ENCODE data around the gene P2RY12. TPM values are rescaled to one million over a fixed set of nuclear protein-coding genes. Genes with fewer than 3 reads are reported as not detected.

The P2RY12 gene
- not detected in 2 replicates for total RNA-seq (2022)
- not detected for Bru-seq, nascent RNA
- BruChase-seq, experiment 1, labeled RNA remaining after a 6-hour chase, result not detected
- not detected for BruChase-seq, experiment 2, labeled RNA remaining after a 2-hour chase
- long read RNA-seq, result 0 reads

- Mint-ChIP-seq H3K4me3 (ENCODE audit: unreplicated experiment) (no peak within 1 kb of the TSS), H3K9me3 (ENCODE audit: unreplicated experiment) (no peaks in the 10 kb centered on the region), H3K27ac (ENCODE audit: low read depth, unreplicated experiment) (no peak within 1 kb of the TSS), H3K4me1 (ENCODE audit: insufficient read depth, unreplicated experiment) (no peaks in the 10 kb centered on the region), H3K36me3 (ENCODE audit: insufficient read depth, unreplicated experiment) (no peaks in the 10 kb centered on the region), H3K27me3 (ENCODE audit: insufficient read depth, unreplicated experiment) (no peaks in the 10 kb centered on the region)
- no peak for DNase-seq (ENCODE audit: unreplicated experiment)
- no TSS peak for BruUV-seq (replicated peaks)
- ChIA-PET CTCF (interaction anchor here (0.6 kb wide), 1 partner anchor 1174 kb away, joined by 3 read pairs; no protein-coding TSS in a partner anchor), POLR2A (interaction anchor here (0.5 kb wide), 1 partner anchor 50 kb away, joined by 3 read pairs; no protein-coding TSS in a partner anchor)
- intact Hi-C loops (cut with micrococcal nuclease), result no loop called here
- TF ChIP-seq CTCF (IDR thresholded peaks at IDR 0.05; ENCODE audit: unreplicated experiment), result no peak
These were observed at the start of gene P2RY12 for GRCh38 chr3:151384741-151385174. TSS of gene P2RY12 (minus strand) at chr3:151384753. CDS start at chr3:151338845, 45,908 bp downstream.

GRCh38 chr3:151432616-151433372 lies 48.2 kb upstream of the P2RY12 start:
- H3K27me3 Mint-ChIP-seq (ENCODE audit: insufficient read depth, unreplicated experiment), result no peaks in the 10 kb centered on the region
- no peaks in the 10 kb centered on the region for H3K36me3 Mint-ChIP-seq (ENCODE audit: insufficient read depth, unreplicated experiment)
- POLR2A ChIA-PET, result no interaction called here
- DNase-seq (ENCODE audit: unreplicated experiment), result no peak
- no TSS peak for BruUV-seq (replicated peaks)
- intact Hi-C loops (cut with micrococcal nuclease), result no loop called here
- no peak for TF ChIP-seq CTCF (IDR thresholded peaks at IDR 0.05; ENCODE audit: unreplicated experiment)
- peaks cover 6% of the 10 kb centered on the region for H3K4me1 Mint-ChIP-seq (ENCODE audit: insufficient read depth, unreplicated experiment)
- H3K9me3 Mint-ChIP-seq (ENCODE audit: unreplicated experiment), result no peaks in the 10 kb centered on the region
- CTCF ChIA-PET, result interaction anchor here (0.6 kb wide), 1 partner anchor 804 kb away, joined by 3 read pairs; no protein-coding TSS in a partner anchor
- no peak overlapping the region for H3K4me3 Mint-ChIP-seq (ENCODE audit: unreplicated experiment)
- no peak overlapping the region for H3K27ac Mint-ChIP-seq (ENCODE audit: low read depth, unreplicated experiment)

GRCh38 chr3:151431940-151432339 lies 47.4 kb upstream of the P2RY12 start:
- BruUV-seq (replicated peaks), result no TSS peak
- CTCF ChIA-PET, result interaction anchor here (0.6 to 5.0 kb wide), 4 partner anchors 7 to 1473 kb away, joined by 3 to 21 read pairs (median 3); no protein-coding TSS in a partner anchor
- POLR2A ChIA-PET, result interaction anchor here (0.5 to 1.2 kb wide), 5 partner anchors 7 to 439 kb away, joined by 3 to 6 read pairs (median 3); no protein-coding TSS in a partner anchor
- no peak for TF ChIP-seq CTCF (IDR thresholded peaks at IDR 0.05; ENCODE audit: unreplicated experiment)
- no peak overlapping the region for H3K4me3 Mint-ChIP-seq (ENCODE audit: unreplicated experiment)
- no peaks in the 10 kb centered on the region for H3K27me3 Mint-ChIP-seq (ENCODE audit: insufficient read depth, unreplicated experiment)
- no peaks in the 10 kb centered on the region for H3K36me3 Mint-ChIP-seq (ENCODE audit: insufficient read depth, unreplicated experiment)
- DNase-seq (ENCODE audit: unreplicated experiment), result no peak
- no peak overlapping the region for H3K27ac Mint-ChIP-seq (ENCODE audit: low read depth, unreplicated experiment)
- H3K4me1 Mint-ChIP-seq (ENCODE audit: insufficient read depth, unreplicated experiment), result peaks cover 6% of the 10 kb centered on the region
- H3K9me3 Mint-ChIP-seq (ENCODE audit: unreplicated experiment), result no peaks in the 10 kb centered on the region
- intact Hi-C loops (cut with micrococcal nuclease), result no loop called here

GRCh38 chr3:151430821-151431484 lies 46.4 kb upstream of the P2RY12 start:
- Mint-ChIP-seq H3K27ac (ENCODE audit: low read depth, unreplicated experiment) (no peak overlapping the region), H3K9me3 (ENCODE audit: unreplicated experiment) (no peaks in the 10 kb centered on the region), H3K4me1 (ENCODE audit: insufficient read depth, unreplicated experiment) (peaks cover 6% of the 10 kb centered on the region), H3K4me3 (ENCODE audit: unreplicated experiment) (no peak overlapping the region), H3K27me3 (ENCODE audit: insufficient read depth, unreplicated experiment) (no peaks in the 10 kb centered on the region), H3K36me3 (ENCODE audit: insufficient read depth, unreplicated experiment) (no peaks in the 10 kb centered on the region)
- no TSS peak for BruUV-seq (replicated peaks)
- DNase-seq (ENCODE audit: unreplicated experiment), result peak; percentile 62
- intact Hi-C loops (cut with micrococcal nuclease), result no loop called here
- POLR2A ChIA-PET, result interaction anchor here (0.8 to 1.2 kb wide), 4 partner anchors 8 to 406 kb away, joined by 3 read pairs; no protein-coding TSS in a partner anchor
- TF ChIP-seq CTCF (IDR thresholded peaks at IDR 0.05; ENCODE audit: unreplicated experiment), result no peak
- CTCF ChIA-PET, result interaction anchor here (0.6 to 5.0 kb wide), 3 partner anchors 8 to 1474 kb away, joined by 3 to 21 read pairs (median 3); no protein-coding TSS in a partner anchor

Data from MCF 10A (cell line).